K562 (cell line): Measurements from ENCODE around the gene CCT7. TPM values are rescaled to one million over a fixed set of nuclear protein-coding genes. Genes with fewer than 3 reads are reported as not detected.

Experiments
- ATAC-seq: fragments of 200-7000 bp; cut with Tn5 transposase; 3 replicates; pipeline ENCODE4 v1.9.1; 2020; ENCODE audit warnings: moderate library complexity
- BruUV-seq: library from RNA; stranded (reverse); fragments of 400-500 nt; replicated peaks from 2 replicates; lab custom pipeline; 2021; lab: Mats Ljungman, UMichigan
- CTCF ChIA-PET: fragments of 300-600 bp; formaldehyde crosslinking; extraction: SDS; loops from one replicate; lab custom pipeline; 2021; ENCODE audit warnings: low intra/inter-chr PET ratio; lab: Yijun Ruan, JAX
- POLR2A ChIA-PET: fragments of 300-600, 350-650 bp; sonication (Branson Sonifier 250); formaldehyde crosslinking; extraction: SDS; loops from one replicate; lab custom pipeline; 2021; ENCODE audit warnings: antibody characterized with exemption, inconsistent platforms; lab: Yijun Ruan, JAX
- DNase-seq, 4 experiments: peaks; one replicate each; pipeline versions ENCODE4 v3.0.0 to v3.0.0-alpha.2; 2011 to 2018; ENCODE audit warnings: low spot score in 3 of 4, mixed read lengths in 3 of 4; ENCODE audit errors: extremely low read depth in 1 of 4
- FAIRE-seq: peaks from 2 replicates; lab custom pipeline; 2011; peaks lifted over from hg19 to GRCh38; lab: Jason Lieb, UNC
- H2AFZ ChIP-seq: 2 replicates; pipeline ENCODE4 v1.6.0; 2011; ENCODE audit warnings: low read depth, low read length, control low read depth, inconsistent platforms
- H3K27ac ChIP-seq: fragments of 200-600 bp; 3 replicates; pipeline ENCODE4 v1.8.0; 2011; ENCODE audit warnings: low read depth, mild to moderate bottlenecking, control low read depth, inconsistent platforms, low read length, moderate library complexity, mixed read lengths; ENCODE audit errors: extremely low read depth
- H3K27me3 ChIP-seq, 2 experiments: fragments of 300-600 bp in 1 of 2; 2 replicates in 1 of 2; 3 replicates in 1 of 2; pipeline versions ENCODE4 v1.6.0 to v1.8.0; 2011; ENCODE audit warnings: inconsistent platforms in 2 of 2, low read length in 2 of 2, mild to moderate bottlenecking in 1 of 2, mixed read lengths in 1 of 2, moderate library complexity in 1 of 2; ENCODE audit not compliant: control insufficient read depth in 2 of 2, insufficient read depth in 2 of 2
- H3K36me3 ChIP-seq: fragments of 300-600 bp; 3 replicates; pipeline ENCODE4 v1.8.0; 2011; ENCODE audit warnings: mild to moderate bottlenecking, low read length, inconsistent platforms; ENCODE audit not compliant: control insufficient read depth, insufficient read depth
- H3K4me1 ChIP-seq, 2 experiments: fragments of 200-600 bp in 1 of 2; replicated peaks in 1 of 2; 2 replicates in 1 of 2; 3 replicates in 1 of 2; pipeline versions ENCODE4 v1.5.1 to v1.8.0; 2011; ENCODE audit warnings: inconsistent platforms in 2 of 2, low read length in 2 of 2, mild to moderate bottlenecking in 1 of 2, mixed read lengths in 1 of 2, moderate library complexity in 1 of 2; ENCODE audit not compliant: control insufficient read depth in 2 of 2, insufficient read depth in 2 of 2
- H3K4me2 ChIP-seq: 2 replicates; pipeline ENCODE4 v1.6.1; 2011; ENCODE audit warnings: low read length, control low read depth, inconsistent platforms, mixed read lengths; ENCODE audit not compliant: insufficient read depth
- H3K4me3 ChIP-seq: fragments of 200-600 bp; sonication (generic), shearing (Covaris generic); 2 replicates; pipeline ENCODE4 v1.5.1; 2016; ENCODE audit warnings: control low read depth, inconsistent platforms
- H3K79me2 ChIP-seq: fragments of 200-600 bp; 3 replicates; pipeline ENCODE4 v1.8.0; 2011; ENCODE audit warnings: low read length, inconsistent platforms; ENCODE audit not compliant: control insufficient read depth, insufficient read depth
- H3K9ac ChIP-seq, 2 experiments: 2 replicates each; pipeline versions ENCODE4 v1.6.0 to v1.6.1; 2011; ENCODE audit warnings: low read depth in 2 of 2, low read length in 2 of 2, control low read depth in 1 of 2, inconsistent platforms in 1 of 2, mild to moderate bottlenecking in 1 of 2, mixed read lengths in 1 of 2; ENCODE audit not compliant: insufficient read depth in 1 of 2
- H3K9me1 ChIP-seq: one replicate; pipeline ENCODE4 v1.6.0; 2011; ENCODE audit warnings: inconsistent platforms, mild to moderate bottlenecking, low read length, moderate library complexity; ENCODE audit not compliant: control insufficient read depth, insufficient read depth
- H3K9me3 ChIP-seq: replicated peaks from 2 replicates; pipeline ENCODE4 v1.5.1; 2011; ENCODE audit warnings: low read depth, low read length, inconsistent platforms; ENCODE audit not compliant: control insufficient read depth, insufficient read depth
- H4K20me1 ChIP-seq: replicated peaks from 2 replicates; pipeline ENCODE4 v1.6.1; 2011; ENCODE audit warnings: low read length, inconsistent platforms, mixed read lengths; ENCODE audit not compliant: control insufficient read depth, insufficient read depth
- ARID4B ChIP-seq: sonication (generic); formaldehyde crosslinking; IDR thresholded peaks from 2 replicates; pipeline ENCODE4 v1.8.0; 2022; ENCODE audit warnings: mild to moderate bottlenecking, missing genetic modification reagents
- GTF2B ChIP-seq: IDR thresholded peaks from 2 replicates; pipeline ENCODE4 v1.6.1; 2011; ENCODE audit not compliant: insufficient read length; ENCODE audit errors: extremely low read depth
- SREBF1 ChIP-seq: fragments of 150-350 bp; IDR thresholded peaks from 2 replicates; pipeline ENCODE4 v1.6.1; 2014; ENCODE audit warnings: antibody characterized with exemption, low read depth, low read length, borderline replicate concordance
- WGBS: fragments of 100-300 bp; shearing (Covaris generic); methylation state at CpG from one replicate; pipeline ENCODE4 v1.1.6; 2016; ENCODE audit warnings: low coverage, mixed read lengths; ENCODE audit not compliant: insufficient coverage; ENCODE audit errors: missing lambda C conversion rate; 5-methylcytosine and 5-hydroxymethylcytosine counted together
- in situ Hi-C: fragments of 300-500 bp; cut with MboI; formaldehyde crosslinking; loops from 4 replicates; pipeline ENCODE4 v1.15.0; 2018; ENCODE audit warnings: inconsistent platforms, mixed read lengths
- intact Hi-C: fragments of 100-400 bp; cut with micrococcal nuclease; formaldehyde crosslinking; loops from 2 replicates; pipeline ENCODE4 v1.14.2; 2022
- polyA plus RNA-seq, 8 experiments: library from polyadenylated mRNA; depleted of rRNA in 4 of 8; stranded (reverse) in 5 of 8; unstranded in 3 of 8; fragments of >200 nt; fragmentation: Nextera tagmentation in 2 of 8; fragmentation: Illumina TruSeq in 1 of 8; extraction: Ambion mirVana in 2 of 8; extraction: Trizol in 1 of 8; gene quantifications; 2 replicates each; pipeline versions ENCODE4 v1.2.1 to v1.2.3, GENCODE V29; 2011 to 2014; ENCODE audit warnings: inconsistent platforms in 1 of 8, missing spikeins in 1 of 8
- total RNA-seq, 7 experiments: library from RNA; depleted of rRNA in 6 of 7; stranded (reverse); fragments of >200 nt in 6 of 7; fragmentation: Illumina TruSeq in 2 of 7; extraction: Trizol in 2 of 7; gene quantifications; 2 replicates each; pipeline versions ENCODE4 v1.2.1 to v1.2.3, GENCODE V29; 2011 to 2021; ENCODE audit warnings: low replicate concordance in 1 of 7

The CCT7 gene
- total and polyA plus RNA-seq, 9 of the 15 experiments (the other 6 are each of a cell fraction or from before 2014, with no cell fraction given) = 326 to 856 (median 638) TPM

- H3K36me3 ChIP-seq = peaks cover 17% of the 10 kb centered on the region; the same call in 2 of the 3 replicates
- no peak overlapping the region for H3K4me2 ChIP-seq
- intact Hi-C loops = loop anchor here (5.0 to 10.0 kb wide), 2 partner anchors 81 to 274 kb away; no protein-coding TSS in a partner anchor
- POLR2A ChIA-PET = interaction anchor here (0.6 to 1.8 kb wide), 5 partner anchors 11 to 137 kb away, joined by 3 to 8 read pairs (median 3); no protein-coding TSS in a partner anchor
- H3K27ac ChIP-seq = no peak overlapping the region
- no peaks in the 10 kb centered on the region for H3K27me3 ChIP-seq
- in situ Hi-C loops = no loop called here
- no peak for TF ChIP-seq SREBF1
- TF ChIP-seq ARID4B (CRISPR knock-in tag) = no peak
- no peak for TF ChIP-seq GTF2B
- TF ChIP-seq, all 486 proteins: peak for 0
- Histone ChIP-seq H2AFZ (no peak overlapping the region), H3K9me1 (no peaks in the 10 kb centered on the region), H3K4me1 (peaks cover 2 to 19% of the 10 kb centered on the region in 2 experiments; a peak in 3 of 5 replicates), H3K9ac (peak overlapping the region in 1 of 2 experiments; percentile 13; a peak in 1 of 4 replicates), H3K9me3 (no peaks in the 10 kb centered on the region), H3K79me2 (no peaks in the 10 kb centered on the region), H3K4me3 (no peak overlapping the region), H4K20me1 (peaks cover 6% of the 10 kb centered on the region; the same call in 1 of the 2 replicates)
- no TSS peak for BruUV-seq
- no peak for DNase-seq
- CTCF ChIA-PET = no interaction called here
- 49% methylated on average over 7 of the region's 8 CpGs for WGBS
- no peak for ATAC-seq
- FAIRE-seq = no peak
Observed at GRCh38 chr2:73258186-73258912, 24.2 kb downstream of the CCT7 start.
